HEK293 (cell line): ENCODE results near the gene SYNPO2.

Source experiments
- CTCF ChIA-PET: fragments of 350-600 bp; formaldehyde crosslinking; extraction: SDS; loops from one replicate; lab custom pipeline; 2021; ENCODE audit warnings: antibody characterized with exemption; lab: Yijun Ruan, JAX
- POLR2A ChIA-PET: fragments of 300-600 bp; formaldehyde crosslinking; extraction: SDS; loops from one replicate; lab custom pipeline; 2020; ENCODE audit warnings: antibody characterized with exemption, inconsistent platforms; lab: Yijun Ruan, JAX
- H3K27ac ChIP-seq: fragments of 200-500 bp; sonication (Bioruptor generic); 2 replicates; pipeline ENCODE4 v1.5.1; 2014; ENCODE audit warnings: low read depth, low read length, control low read depth, inconsistent platforms; ENCODE audit errors: extremely low read depth
- H3K36me3 ChIP-seq, 2 experiments: fragments of 200-500 bp in 1 of 2; sonication (Bioruptor generic) in 1 of 2; 1 replicate in 1 of 2; 2 replicates in 1 of 2; pipeline ENCODE4 v1.5.1; 2014 to 2017; ENCODE audit warnings: inconsistent platforms in 2 of 2, low read length in 2 of 2; ENCODE audit not compliant: control insufficient read depth in 2 of 2, insufficient read depth in 1 of 2
- H3K4me1 ChIP-seq: fragments of 200-500 bp; sonication (Bioruptor generic); 2 replicates; pipeline ENCODE4 v1.5.1; 2014; ENCODE audit warnings: mild to moderate bottlenecking, low read length, inconsistent platforms; ENCODE audit not compliant: control insufficient read depth, insufficient read depth
- H3K4me3 ChIP-seq: 2 replicates; pipeline ENCODE4 v1.5.1; 2011; ENCODE audit warnings: low read depth, mild to moderate bottlenecking, control low read depth, low read length, moderate library complexity
- H3K9me3 ChIP-seq: fragments of 200-500 bp; sonication (Bioruptor generic); 2 replicates; pipeline ENCODE4 v1.5.1; 2014; ENCODE audit warnings: low read depth, low read length, inconsistent platforms; ENCODE audit not compliant: control insufficient read depth, insufficient read depth
- ELK4 ChIP-seq: IDR thresholded peaks from 2 replicates; pipeline ENCODE4 v1.6.1; 2011; ENCODE audit warnings: mild to moderate bottlenecking, low read depth, low read length, borderline replicate concordance
- GLI4 ChIP-seq: fragments of 450-650 bp; formaldehyde crosslinking; IDR thresholded peaks from 2 replicates; pipeline ENCODE4 v1.5.1; 2016; ENCODE audit warnings: missing biosample characterization, missing genetic modification characterization
- KLF10 ChIP-seq: fragments of 450-650 bp; IDR thresholded peaks from 2 replicates; pipeline ENCODE4 v1.5.1; 2018; ENCODE audit warnings: missing biosample characterization, mild to moderate bottlenecking, missing genetic modification characterization
- OVOL3 ChIP-seq: fragments of 450-650 bp; formaldehyde crosslinking; IDR thresholded peaks from 2 replicates; pipeline ENCODE4 v1.5.1; 2016; ENCODE audit warnings: missing biosample characterization, missing genetic modification characterization
- PRDM1 ChIP-seq: fragments of 450-650 bp; formaldehyde crosslinking; IDR thresholded peaks from 2 replicates; pipeline ENCODE4; 2016; ENCODE audit warnings: missing biosample characterization, missing genetic modification characterization
- PRDM6 ChIP-seq: fragments of 450-650 bp; formaldehyde crosslinking; IDR thresholded peaks from 2 replicates; pipeline ENCODE4 v1.5.1; 2017; ENCODE audit warnings: missing biosample characterization, missing genetic modification characterization
- SALL2 ChIP-seq: fragments of 450-650 bp; formaldehyde crosslinking; IDR thresholded peaks from 2 replicates; pipeline ENCODE4 v1.5.0; 2017; ENCODE audit warnings: missing biosample characterization, mild to moderate bottlenecking, missing genetic modification characterization, borderline replicate concordance
- SETDB1 ChIP-seq: IDR thresholded peaks from one replicate; pipeline ENCODE4 v1.6.1; 2017; ENCODE audit warnings: mild to moderate bottlenecking, low read length, moderate library complexity, mixed read lengths; ENCODE audit not compliant: insufficient read length
- ZBTB48 ChIP-seq: fragments of 450-650 bp; formaldehyde crosslinking; IDR thresholded peaks from 2 replicates; pipeline ENCODE4 v1.5.1; 2016; ENCODE audit warnings: missing biosample characterization, missing genetic modification characterization
- ZBTB7A ChIP-seq: fragments of 450-650 bp; formaldehyde crosslinking; IDR thresholded peaks from 2 replicates; pipeline ENCODE4 v1.5.1; 2016; ENCODE audit warnings: low read depth, missing biosample characterization, missing genetic modification characterization
- ZBTB8A ChIP-seq: fragments of 450-650 bp; formaldehyde crosslinking; IDR thresholded peaks from 2 replicates; pipeline ENCODE4 v1.5.1; 2016; ENCODE audit warnings: missing biosample characterization, missing genetic modification characterization
- ZEB2 ChIP-seq: fragments of 450-650 bp; formaldehyde crosslinking; IDR thresholded peaks from 2 replicates; pipeline ENCODE4 v1.5.1; 2016; ENCODE audit warnings: missing biosample characterization, missing genetic modification characterization
- ZNF211 ChIP-seq: fragments of 450-650 bp; formaldehyde crosslinking; IDR thresholded peaks from 2 replicates; pipeline ENCODE4 v1.5.1; 2016; ENCODE audit warnings: low read depth, missing biosample characterization, missing genetic modification characterization
- ZNF24 ChIP-seq: fragments of 450-650 bp; formaldehyde crosslinking; IDR thresholded peaks from 2 replicates; pipeline ENCODE4 v1.5.1; 2016; ENCODE audit warnings: missing biosample characterization, missing genetic modification characterization
- ZNF274 ChIP-seq, 2 experiments: fragments of 200-500 bp in 1 of 2; fragments of 450-650 bp in 1 of 2; sonication (Bioruptor generic) in 1 of 2; formaldehyde crosslinking in 1 of 2; IDR thresholded peaks; 2 replicates each; pipeline versions ENCODE4 v1.5.1 to v1.6.1; 2014 to 2016; ENCODE audit warnings: borderline replicate concordance in 1 of 2, inconsistent platforms in 1 of 2, low read length in 1 of 2, missing biosample characterization in 1 of 2, missing genetic modification characterization in 1 of 2
- ZNF292 ChIP-seq: fragments of 450-650 bp; formaldehyde crosslinking; IDR thresholded peaks from 2 replicates; pipeline ENCODE4 v1.5.1; 2016; ENCODE audit warnings: low read depth, missing biosample characterization, missing genetic modification characterization, borderline replicate concordance
- ZNF335 ChIP-seq: fragments of 450-650 bp; formaldehyde crosslinking; conservative IDR thresholded peaks from 2 replicates; pipeline ENCODE4 v1.5.1; 2016; ENCODE audit warnings: missing biosample characterization, missing genetic modification characterization
- ZNF391 ChIP-seq: fragments of 450-650 bp; formaldehyde crosslinking; IDR thresholded peaks from 2 replicates; pipeline ENCODE4 v1.5.1; 2016; ENCODE audit warnings: low read depth, missing biosample characterization, missing genetic modification characterization, borderline replicate concordance
- ZNF423 ChIP-seq: fragments of 450-650 bp; formaldehyde crosslinking; IDR thresholded peaks from 2 replicates; pipeline ENCODE4 v1.5.1; 2016; ENCODE audit warnings: missing biosample characterization, missing genetic modification characterization
- ZNF449 ChIP-seq: fragments of 450-650 bp; formaldehyde crosslinking; IDR thresholded peaks from 2 replicates; pipeline ENCODE4 v1.5.1; 2017; ENCODE audit warnings: missing biosample characterization, mild to moderate bottlenecking, missing genetic modification characterization, moderate library complexity
- ZNF596 ChIP-seq: fragments of 450-650 bp; IDR thresholded peaks from 2 replicates; pipeline ENCODE4 v1.5.0; 2018; ENCODE audit warnings: missing biosample characterization, mild to moderate bottlenecking, missing genetic modification characterization, moderate library complexity
- ZNF623 ChIP-seq: fragments of 450-650 bp; formaldehyde crosslinking; IDR thresholded peaks from 2 replicates; pipeline ENCODE4 v1.5.1; 2016; ENCODE audit warnings: missing biosample characterization, missing genetic modification characterization
- ZNF692 ChIP-seq: fragments of 450-650 bp; formaldehyde crosslinking; IDR thresholded peaks from 2 replicates; pipeline ENCODE4 v1.5.1; 2016; ENCODE audit warnings: missing biosample characterization, missing genetic modification characterization
- ZNF830 ChIP-seq: fragments of 450-650 bp; IDR thresholded peaks from 2 replicates; pipeline ENCODE4 v1.5.0; 2018; ENCODE audit warnings: missing biosample characterization, missing genetic modification characterization, low read depth, mild to moderate bottlenecking, moderate library complexity
- ZNF837 ChIP-seq: fragments of 450-650 bp; formaldehyde crosslinking; IDR thresholded peaks from 2 replicates; pipeline ENCODE4 v1.5.1; 2016; ENCODE audit warnings: missing biosample characterization, missing genetic modification characterization
- ZSCAN30 ChIP-seq: fragments of 450-650 bp; IDR thresholded peaks from 2 replicates; pipeline ENCODE4 v1.5.1; 2018; ENCODE audit warnings: missing biosample characterization, mild to moderate bottlenecking, missing genetic modification characterization, moderate library complexity

Gene SYNPO2

GRCh38 chr4:118848901-118849300, 39.8 kb upstream of the SYNPO2 start:
- ChIA-PET CTCF (no interaction called here), POLR2A (no interaction called here)
- Histone ChIP-seq H3K36me3 (no peaks in the 10 kb centered on the region), H3K9me3 (no peaks in the 10 kb centered on the region), H3K4me1 (no peaks in the 10 kb centered on the region; the same call in 1 of the 2 replicates), H3K4me3 (no peak overlapping the region), H3K27ac (no peak overlapping the region)
- TF ChIP-seq ZBTB8A (tag by site-specific recombination) (no peak), ELK4 (no peak), ZNF596 (tag by site-specific recombination) (no peak), ZSCAN30 (tag by site-specific recombination) (no peak), SALL2 (tag by site-specific recombination) (no peak), ZNF391 (tag by site-specific recombination) (no peak), ZNF692 (tag by site-specific recombination) (no peak), ZBTB48 (tag by site-specific recombination) (no peak), ZNF292 (tag by site-specific recombination) (no peak), ZNF211 (tag by site-specific recombination) (no peak), PRDM6 (tag by site-specific recombination) (no peak), ZNF24 (tag by site-specific recombination) (no peak), KLF10 (tag by site-specific recombination) (no peak), ZNF449 (tag by site-specific recombination) (no peak), ZNF274 (IDR thresholded peaks at IDR 0.05; ENCODE audit: low read length) (no peak), ZNF274 (tag by site-specific recombination; IDR thresholded peaks at IDR 0.05; ENCODE audit: borderline replicate concordance) (no peak), SETDB1 (no peak), OVOL3 (tag by site-specific recombination) (no peak)

- POLR2A ChIA-PET = interaction anchor here (1.6 kb wide), 1 partner anchor 14 kb away, joined by 3 read pairs; the partner anchor contains the start of gene SEC24D
- H3K4me3 ChIP-seq = no peak overlapping the region
Measured at GRCh38 chr4:118849867-118850487, 38.7 kb upstream of the SYNPO2 start.

More at GRCh38 chr4:118849867-118850487, 38.7 kb upstream of the SYNPO2 start:
- H3K27ac ChIP-seq = no peak overlapping the region
- no peaks in the 10 kb centered on the region; the same call in 1 of the 2 replicates for H3K4me1 ChIP-seq
- H3K36me3 ChIP-seq = no peaks in the 10 kb centered on the region
- CTCF ChIA-PET = interaction anchor here (0.7 to 1.2 kb wide), 2 partner anchors 14 to 15 kb away, joined by 4 to 5 read pairs; partner anchors contain the start of gene SEC24D
- TF ChIP-seq PRDM1 = no peak
- TF ChIP-seq ZBTB7A (tag by site-specific recombination) = no peak
- TF ChIP-seq ZNF623 (tag by site-specific recombination) = no peak
- TF ChIP-seq ZNF830 = no peak
- TF ChIP-seq GLI4 (tag by site-specific recombination) = no peak
- TF ChIP-seq ZNF837 (tag by site-specific recombination) = no peak
- no peak for TF ChIP-seq ZNF335
- no peak for TF ChIP-seq ZNF423
- no peak for TF ChIP-seq ZEB2 (tag by site-specific recombination)
- no peaks in the 10 kb centered on the region for H3K9me3 ChIP-seq
